HCT116 (cell line): ENCODE data around the gene LRRN3. TPM values are rescaled to one million over a fixed set of nuclear protein-coding genes. Genes with fewer than 3 reads are reported as not detected.

Experiments
- ATAC-seq: fragments of 200-7000 bp; cut with Tn5 transposase; 2 replicates; pipeline ENCODE4 v1.9.1; 2020; ENCODE audit warnings: mild to moderate bottlenecking, moderate library complexity
- BruUV-seq: library from RNA; stranded (reverse); fragments of 400-500 nt; replicated peaks from 2 replicates; lab custom pipeline; 2021; lab: Mats Ljungman, UMichigan
- CTCF ChIA-PET: fragments of 300-600 bp; sonication (Branson Sonifier 250); formaldehyde crosslinking; loops from one replicate; lab custom pipeline; 2021; ENCODE audit warnings: antibody characterized with exemption; lab: Charles Lee
- POLR2A ChIA-PET: fragments of 300-600, 350-600 bp; sonication (Branson Sonifier 250); formaldehyde crosslinking; loops from one replicate; lab custom pipeline; 2021; ENCODE audit warnings: antibody characterized with exemption; lab: Charles Lee
- RAD21 ChIA-PET, 2 experiments: fragments of 300-600 bp; sonication (Branson Sonifier 250); formaldehyde crosslinking; loops; one replicate each; lab custom pipeline; 2023; ENCODE audit warnings: low total read pairs in 2 of 2; ENCODE audit not compliant: uncharacterized antibody in 2 of 2, unreplicated experiment in 2 of 2, low non-redundant PET in 1 of 2; lab: Charles Lee
- DNase-seq: peaks from one replicate; pipeline ENCODE4 v3.0.0-alpha.2; 2010; ENCODE audit warnings: low read depth, low spot score
- H2AFZ ChIP-seq: fragments of 200-600 bp; shearing (Covaris generic), sonication (generic); 2 replicates; pipeline ENCODE4 v1.6.1; 2017; ENCODE audit warnings: low read depth, mixed run types, mixed read lengths, antibody characterized with exemption, low read length; ENCODE audit not compliant: poor library complexity, severe bottlenecking
- H3K27ac ChIP-seq: 2 replicates; pipeline ENCODE4 v1.5.1; 2012; ENCODE audit warnings: low read depth, low read length
- H3K27me3 ChIP-seq: fragments of 200-600 bp; sonication (generic); 2 replicates; pipeline ENCODE4 v1.6.1; 2016; ENCODE audit warnings: mixed run types, low read length, mixed read lengths; ENCODE audit not compliant: insufficient read depth
- H3K36me3 ChIP-seq, 2 experiments: fragments of 200-500 bp in 1 of 2; fragments of 200-600 bp in 1 of 2; sonication (Bioruptor generic) in 1 of 2; sonication (generic) in 1 of 2; 2 replicates each; pipeline versions ENCODE4 v1.5.1 to v1.6.1; 2014 to 2016; ENCODE audit warnings: low read length in 2 of 2, inconsistent platforms in 1 of 2, mixed read lengths in 1 of 2, mixed run types in 1 of 2; ENCODE audit not compliant: insufficient read depth in 2 of 2, control insufficient read depth in 1 of 2
- H3K4me1 ChIP-seq, 2 experiments: fragments of 200-600 bp in 1 of 2; sonication (generic) in 1 of 2; 2 replicates each; pipeline versions ENCODE4 v1.5.1 to v1.6.1; 2012 to 2017; ENCODE audit warnings: low read length in 2 of 2, inconsistent platforms in 1 of 2, mild to moderate bottlenecking in 1 of 2, mixed read lengths in 1 of 2, mixed run types in 1 of 2, moderate library complexity in 1 of 2; ENCODE audit not compliant: insufficient read depth in 2 of 2, control insufficient read depth in 1 of 2
- H3K4me2 ChIP-seq: fragments of 200-600 bp; sonication (generic); 2 replicates; pipeline ENCODE4 v1.6.1; 2017; ENCODE audit warnings: mixed run types, low read length, mixed read lengths
- H3K4me3 ChIP-seq, 2 experiments: fragments of 200-600 bp in 1 of 2; sonication (generic) in 1 of 2; replicated peaks in 1 of 2; 2 replicates each; pipeline ENCODE4 v1.5.1; 2011 to 2016; ENCODE audit warnings: low read length in 2 of 2, control low read depth in 1 of 2, low read depth in 1 of 2, mild to moderate bottlenecking in 1 of 2, mixed read lengths in 1 of 2, mixed run types in 1 of 2
- H3K79me2 ChIP-seq: fragments of 200-600 bp; sonication (generic); 2 replicates; pipeline ENCODE4 v1.6.1; 2017; ENCODE audit warnings: mild to moderate bottlenecking, mixed run types, low read length, moderate library complexity, mixed read lengths; ENCODE audit not compliant: insufficient read depth
- H3K9ac ChIP-seq: fragments of 200-600 bp; sonication (generic); 2 replicates; pipeline ENCODE4 v1.6.1; 2016; ENCODE audit warnings: low read length, mixed read lengths
- H3K9me2 ChIP-seq: fragments of 200-600 bp; sonication (generic), shearing (Covaris generic); 2 replicates; pipeline ENCODE4 v1.6.1; 2017; ENCODE audit warnings: mixed run types, mild to moderate bottlenecking, moderate library complexity; ENCODE audit not compliant: insufficient read depth
- H3K9me3 ChIP-seq, 2 experiments: fragments of 200-500 bp in 1 of 2; fragments of 200-600 bp in 1 of 2; sonication (Bioruptor generic) in 1 of 2; sonication (generic) in 1 of 2; 2 replicates each; pipeline ENCODE4 v1.6.1; 2014 to 2017; ENCODE audit warnings: low read length in 2 of 2, mixed read lengths in 2 of 2, inconsistent platforms in 1 of 2, low read depth in 1 of 2, mild to moderate bottlenecking in 1 of 2, mixed run types in 1 of 2, moderate library complexity in 1 of 2; ENCODE audit not compliant: control insufficient read depth in 1 of 2, insufficient read depth in 1 of 2
- H4K20me1 ChIP-seq: fragments of 200-600 bp; sonication (generic), shearing (Covaris generic); 2 replicates; pipeline ENCODE4 v1.6.1; 2017; ENCODE audit warnings: mixed run types, mild to moderate bottlenecking, moderate library complexity; ENCODE audit not compliant: insufficient read depth
- CBX3 ChIP-seq: IDR thresholded peaks from 2 replicates; pipeline ENCODE4 v1.6.1; 2012; ENCODE audit warnings: low read depth
- CEBPB ChIP-seq: IDR thresholded peaks from 2 replicates; pipeline ENCODE4 v1.6.1; 2012; ENCODE audit warnings: low read depth
- CTCF ChIP-seq, 3 experiments: fragments of 200-600 bp in 1 of 3; sonication (generic) in 1 of 3; IDR thresholded peaks in 2 of 3; conservative IDR thresholded peaks in 1 of 3; 2 replicates each; pipeline ENCODE4 v1.5.1; 2012 to 2017; ENCODE audit warnings: low read depth in 2 of 3, low read length in 2 of 3, antibody characterized with exemption in 1 of 3, borderline replicate concordance in 1 of 3, control low read depth in 1 of 3, mild to moderate bottlenecking in 1 of 3, mixed read lengths in 1 of 3, mixed run types in 1 of 3, moderate library complexity in 1 of 3; ENCODE audit not compliant: insufficient read depth in 1 of 3
- EGR1 ChIP-seq: IDR thresholded peaks from 2 replicates; pipeline ENCODE4 v1.6.1; 2012; ENCODE audit warnings: low read depth
- EZH2phosphoT487 ChIP-seq: fragments of 200-600 bp; IDR thresholded peaks from 2 replicates; pipeline ENCODE4 v1.6.1; 2018; ENCODE audit warnings: antibody characterized with exemption, borderline replicate concordance
- FOSL1 ChIP-seq: IDR thresholded peaks from 2 replicates; pipeline ENCODE4 v1.6.1; 2012; ENCODE audit warnings: low read depth
- RAD21 ChIP-seq: IDR thresholded peaks from 2 replicates; pipeline ENCODE4 v1.6.1; 2012; ENCODE audit warnings: low read depth, mild to moderate bottlenecking
- REST ChIP-seq: IDR thresholded peaks from 2 replicates; pipeline ENCODE4 v1.6.1; 2012; ENCODE audit warnings: low read depth
- SP1 ChIP-seq: IDR thresholded peaks from 2 replicates; pipeline ENCODE4 v1.6.1; 2012; ENCODE audit warnings: low read depth
- SRF ChIP-seq: IDR thresholded peaks from 2 replicates; pipeline ENCODE4 v1.6.1; 2012; ENCODE audit warnings: low read depth
- TCF7L2 ChIP-seq: IDR thresholded peaks from 2 replicates; pipeline ENCODE4 v1.7.0; 2011; ENCODE audit warnings: borderline replicate concordance, inconsistent platforms; ENCODE audit not compliant: insufficient read depth, insufficient read length; ENCODE audit errors: extremely low read depth
- YY1 ChIP-seq: IDR thresholded peaks from 2 replicates; pipeline ENCODE4 v1.6.1; 2011; ENCODE audit warnings: low read length, low read depth, moderate library complexity, mild to moderate bottlenecking; ENCODE audit not compliant: insufficient replicate concordance; ENCODE audit errors: extremely low read depth
- intact Hi-C: fragments of 100-400 bp; cut with micrococcal nuclease; formaldehyde crosslinking; loops from 2 replicates; pipeline ENCODE4 v1.10.0; 2022
- total RNA-seq: library from RNA; stranded (reverse); gene quantifications from one replicate; pipeline ENCODE4 v1.2.1, GENCODE V29; 2021; ENCODE audit not compliant: unreplicated experiment

Gene LRRN3
- total RNA-seq, 1 experiment from 2014 or later: 0.07 TPM

- Histone ChIP-seq H3K4me3 (no peak overlapping the region), H3K4me2 (no peak overlapping the region), H2AFZ (no peak overlapping the region), H3K9ac (no peak overlapping the region), H3K9me3 (no peaks in the 10 kb centered on the region), H3K9me2 (no peaks in the 10 kb centered on the region), H3K27me3 (no peaks in the 10 kb centered on the region), H3K36me3 (no peaks in the 10 kb centered on the region), H4K20me1 (no peaks in the 10 kb centered on the region), H3K79me2 (no peaks in the 10 kb centered on the region), H3K27ac (no peak overlapping the region), H3K4me1 (peaks cover 0 to 4% of the 10 kb centered on the region in 2 experiments; a peak in 1 of 4 replicates)
- ChIA-PET RAD21 (no interaction called here), CTCF (interaction anchor here (1.1 kb wide), 1 partner anchor 15 kb away, joined by 3 read pairs; no protein-coding TSS in a partner anchor), POLR2A (no interaction called here)
- TF ChIP-seq EZH2phosphoT487 (no peak), TCF7L2 (no peak)
- intact Hi-C loops: no loop called here
- BruUV-seq: no TSS peak
- DNase-seq (no peak), ATAC-seq (no peak)
These were observed 22.5 kb downstream of the LRRN3 start for GRCh38 chr7:111113263-111114017.

GRCh38 chr7:111115966-111116365 is 25.0 kb downstream of the LRRN3 start:
- no peak overlapping the region for H2AFZ ChIP-seq
- ChIA-PET CTCF (no interaction called here), RAD21 (no interaction called here), POLR2A (no interaction called here)
- H3K27ac ChIP-seq: no peak overlapping the region
- peaks cover 0 to 4% of the 10 kb centered on the region in 2 experiments; a peak in 1 of 4 replicates for H3K4me1 ChIP-seq
- H4K20me1 ChIP-seq: no peaks in the 10 kb centered on the region
- H3K4me3 ChIP-seq: no peak overlapping the region
- intact Hi-C loops: no loop called here
- no peaks in the 10 kb centered on the region for H3K9me2 ChIP-seq
- TF ChIP-seq CEBPB (no peak), REST (no peak), FOSL1 (no peak), CBX3 (no peak), EGR1 (no peak), SP1 (no peak), EZH2phosphoT487 (no peak), CTCF (IDR thresholded peaks at IDR 0.05 in 2 of 3, conservative IDR thresholded peaks at IDR 0.05 in 1 of 3; ENCODE audit: borderline replicate concordance in 1 of 3, insufficient read depth in 1 of 3, low read depth in 2 of 3, low read length in 2 of 3) (no peak), YY1 (no peak), SRF (no peak), RAD21 (no peak)
- no peaks in the 10 kb centered on the region for H3K27me3 ChIP-seq
- H3K79me2 ChIP-seq: no peaks in the 10 kb centered on the region
- no peaks in the 10 kb centered on the region for H3K36me3 ChIP-seq
- DNase-seq: no peak
- H3K4me2 ChIP-seq: no peak overlapping the region
- H3K9ac ChIP-seq: no peak overlapping the region
- H3K9me3 ChIP-seq: no peaks in the 10 kb centered on the region
- BruUV-seq: no TSS peak
- ATAC-seq: no peak
